SK-N-DZ (cell line): ENCODE data around the gene NRXN2.
"Not testable (repeated sequence)": the region's sequence is repeated elsewhere in the genome, so short reads cannot be mapped to it uniquely, and the experiment has no call there.

Experiments used
- DNase-seq: peaks from one replicate; pipeline ENCODE4 v3.0.0-alpha.2; 2015; ENCODE audit warnings: low spot score

The NRXN2 gene

DNA sequence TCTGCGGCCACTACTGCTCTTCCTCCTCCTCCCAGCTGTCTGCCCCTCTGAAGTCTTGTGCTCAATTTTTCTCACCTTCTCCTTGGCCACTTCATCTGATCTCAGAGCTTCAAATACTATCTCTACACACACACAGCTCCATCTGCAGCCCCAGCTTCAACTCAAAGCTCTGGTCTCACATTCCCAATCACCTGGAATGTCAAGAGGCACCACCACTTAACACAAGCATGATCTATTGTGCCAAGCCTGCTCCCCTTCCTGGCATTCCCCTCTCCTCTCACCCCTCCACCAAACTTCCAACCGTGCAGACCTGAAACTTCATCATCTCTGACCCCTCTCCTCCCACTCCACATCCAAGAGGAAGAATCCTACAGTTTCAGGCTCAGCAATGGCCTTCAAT lies 17.5 kb downstream of the NRXN2 start:
- no peak for DNase-seq

DNA sequence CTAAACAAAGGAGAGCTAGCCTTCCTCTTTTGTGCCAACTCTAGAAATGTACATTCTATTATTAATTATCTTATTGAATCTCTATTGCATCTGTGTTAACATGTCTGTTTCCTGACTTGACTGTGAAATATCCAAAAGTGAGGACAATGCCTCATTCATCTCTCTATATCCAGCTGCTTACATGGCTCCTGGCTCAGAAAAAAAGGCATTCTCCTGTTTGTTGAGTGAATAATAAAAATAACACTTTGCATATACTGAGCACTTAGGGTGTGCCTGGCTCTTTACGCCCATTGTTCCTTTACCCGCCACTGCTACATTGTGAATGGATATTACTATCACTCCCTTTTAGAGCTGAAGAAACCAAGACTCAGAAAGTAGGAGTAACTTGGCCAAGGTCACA lies 19.9 kb downstream of the NRXN2 start:
- DNase-seq: no peak

DNA sequence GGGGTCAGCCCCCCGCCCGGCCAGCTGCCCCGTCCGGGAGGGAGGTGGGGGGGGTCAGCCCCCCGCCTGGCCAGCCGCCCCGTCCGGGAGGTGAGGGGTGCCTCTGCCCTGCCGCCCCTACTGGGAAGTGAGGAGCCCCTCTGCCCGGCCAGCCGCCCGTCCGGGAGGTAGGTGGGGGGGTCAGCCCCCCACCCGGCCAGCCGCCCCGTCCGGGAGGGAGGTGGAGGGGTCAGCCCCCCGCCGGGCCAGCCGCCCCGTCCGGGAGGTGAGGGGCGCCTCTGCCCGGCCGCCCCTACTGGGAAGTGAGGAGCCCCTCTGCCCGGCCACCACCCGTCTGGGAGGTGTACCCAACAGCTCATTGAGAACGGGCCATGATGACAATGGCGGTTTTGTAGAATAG lies 21.0 kb downstream of the NRXN2 start:
- DNase-seq: not testable (repeated sequence)

DNA sequence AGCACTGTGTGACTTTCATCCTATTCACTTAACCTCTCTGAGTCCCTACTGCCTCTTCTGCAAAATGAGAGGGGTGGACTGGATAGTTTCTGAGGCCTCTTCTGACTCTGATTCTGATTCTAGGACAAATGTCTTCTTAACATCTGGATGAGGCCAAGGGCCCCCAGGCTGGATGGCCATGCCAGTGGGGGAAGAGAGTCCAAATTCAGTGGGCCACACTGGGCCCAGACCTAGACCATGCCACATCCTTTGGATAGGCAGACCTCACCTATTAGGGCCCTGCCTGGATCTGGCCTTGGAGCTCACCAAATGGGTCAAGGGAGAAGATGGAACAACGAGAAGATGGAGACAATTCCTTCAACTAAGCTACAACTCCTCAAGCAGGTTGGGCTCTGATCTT lies 24.6 kb downstream of the NRXN2 start:
- DNase-seq: no peak

DNA sequence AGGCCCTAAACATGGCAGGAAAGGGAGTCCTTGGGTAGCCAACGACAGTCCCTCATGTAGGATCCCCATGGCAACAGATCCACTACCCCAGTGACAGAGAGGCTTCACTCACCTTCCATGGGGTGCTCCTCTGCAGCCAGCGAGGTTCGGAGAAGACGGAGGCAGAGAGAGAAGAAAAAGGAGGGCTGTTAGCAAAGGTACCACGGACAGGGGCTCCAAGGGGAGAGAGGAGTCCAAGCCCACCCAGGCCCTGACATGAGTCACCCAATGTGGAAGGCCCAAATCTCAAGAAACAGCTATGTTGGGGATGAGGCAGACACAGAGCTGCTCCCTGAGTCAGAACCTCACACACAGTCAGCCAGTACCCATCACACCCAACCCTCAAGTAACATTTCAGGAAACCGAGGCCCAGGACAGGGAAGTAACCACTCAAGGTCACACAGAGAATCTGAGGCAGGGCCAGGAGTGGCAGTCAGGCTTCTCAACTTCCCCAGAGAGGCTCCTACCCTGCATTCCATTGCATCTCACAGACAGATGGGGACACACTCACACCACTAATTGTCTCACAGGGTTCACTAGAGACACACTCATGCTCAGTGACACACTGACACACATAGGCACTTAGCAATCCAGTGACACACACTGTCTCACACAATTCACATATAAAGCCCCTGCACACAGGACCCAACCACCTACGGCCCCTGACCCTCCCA lies 25.2 kb downstream of the NRXN2 start:
- no peak for DNase-seq

DNA sequence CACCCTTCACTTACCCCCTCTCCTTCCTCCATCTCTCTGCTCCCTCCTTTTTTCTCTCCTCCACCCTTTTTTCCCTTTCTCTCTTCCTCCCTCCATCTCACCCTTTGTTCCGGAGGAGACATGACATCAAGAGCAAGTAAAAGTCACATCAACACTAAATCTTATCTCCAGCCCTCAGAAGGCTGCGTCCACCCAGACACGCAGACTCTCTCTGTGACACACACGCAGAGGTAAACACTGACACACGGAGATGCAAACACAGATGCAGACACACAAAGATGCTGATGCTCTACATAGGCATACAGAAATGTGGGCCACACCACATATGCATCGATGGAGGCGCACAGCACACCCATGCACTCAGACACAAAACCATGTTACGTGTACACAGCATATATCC lies 27.0 kb downstream of the NRXN2 start:
- DNase-seq: no peak

DNA sequence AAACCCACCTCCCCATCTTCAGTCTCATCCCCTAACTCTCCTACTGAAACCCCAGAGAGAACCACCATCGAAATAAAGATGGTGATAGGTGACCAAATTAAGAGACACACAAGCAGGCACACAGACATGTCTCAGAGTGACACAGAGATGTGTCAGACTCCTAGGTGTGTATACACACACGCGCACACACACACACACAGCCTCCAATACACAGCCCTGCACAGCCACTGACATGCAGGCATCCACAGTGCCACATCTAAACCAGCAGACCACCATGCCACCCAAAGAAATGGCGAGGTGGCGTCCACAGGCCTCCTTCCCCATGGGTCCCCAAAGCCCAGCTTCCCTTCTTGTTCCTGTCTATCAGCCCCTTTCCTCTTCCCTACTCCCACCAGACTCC lies 27.4 kb downstream of the NRXN2 start:
- DNase-seq: no peak

DNA sequence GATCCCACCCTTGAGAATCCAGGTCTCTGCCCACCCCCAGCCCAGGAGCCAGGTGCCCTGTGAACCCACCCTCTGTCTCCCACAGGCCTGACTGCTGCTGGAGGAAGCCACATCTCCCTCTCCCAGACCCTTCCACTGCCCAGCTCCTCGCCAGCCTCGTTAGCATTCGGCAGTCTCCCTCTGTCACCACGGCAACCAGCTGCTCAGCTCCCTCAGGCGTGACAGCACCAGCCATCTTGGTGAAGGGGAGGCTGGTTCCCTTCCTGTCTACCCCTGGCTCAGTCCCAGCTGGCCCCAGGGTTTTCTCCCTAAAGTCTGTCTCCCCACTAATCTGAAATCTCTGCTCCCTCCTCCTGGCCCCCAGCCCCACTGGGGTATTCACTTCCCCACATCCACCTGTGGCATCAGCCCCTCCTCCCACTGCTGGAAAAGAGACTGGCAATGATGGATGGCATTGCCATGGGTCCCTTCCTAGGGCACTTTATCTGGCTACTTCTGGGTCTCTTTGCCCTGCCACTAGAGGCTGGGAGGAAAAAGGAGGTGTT lies 28.1 kb downstream of the NRXN2 start:
- peak; percentile 82 for DNase-seq

DNA sequence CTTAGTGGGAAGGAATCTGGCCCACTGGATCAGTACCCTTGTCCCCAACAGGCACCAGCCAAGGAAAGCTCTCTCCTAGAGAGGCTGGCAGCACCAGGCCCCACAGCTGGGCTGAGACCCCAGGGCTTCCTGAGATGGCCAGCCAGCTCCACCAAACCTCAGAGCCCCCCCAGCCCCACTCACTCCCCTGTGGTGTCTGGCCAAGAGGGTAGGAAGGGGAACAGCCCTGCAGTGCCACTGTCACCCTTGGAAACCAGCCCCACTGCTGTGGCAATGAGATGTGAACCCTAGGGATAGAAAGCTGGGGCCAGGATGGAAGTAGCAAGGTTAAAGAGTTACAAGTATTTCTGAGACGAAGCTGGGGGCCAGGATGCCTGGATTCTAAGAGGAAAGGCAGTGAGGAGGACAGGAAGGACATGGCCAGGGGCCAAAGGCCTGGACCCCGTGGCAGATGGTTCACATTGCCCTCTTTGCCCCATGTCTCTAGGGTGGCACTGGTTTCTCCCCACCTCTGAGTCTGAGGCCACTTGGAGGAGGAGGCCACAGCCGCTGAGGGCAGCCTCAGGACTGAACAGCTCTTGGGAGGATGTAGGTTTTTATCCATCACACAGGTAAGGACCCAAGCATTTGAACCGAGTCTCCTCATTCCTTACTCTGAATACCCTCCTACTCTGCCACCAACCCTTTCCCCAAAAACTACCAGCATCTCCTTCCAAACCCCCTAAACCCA lies 28.8 kb downstream of the NRXN2 start:
- no peak for DNase-seq

DNA sequence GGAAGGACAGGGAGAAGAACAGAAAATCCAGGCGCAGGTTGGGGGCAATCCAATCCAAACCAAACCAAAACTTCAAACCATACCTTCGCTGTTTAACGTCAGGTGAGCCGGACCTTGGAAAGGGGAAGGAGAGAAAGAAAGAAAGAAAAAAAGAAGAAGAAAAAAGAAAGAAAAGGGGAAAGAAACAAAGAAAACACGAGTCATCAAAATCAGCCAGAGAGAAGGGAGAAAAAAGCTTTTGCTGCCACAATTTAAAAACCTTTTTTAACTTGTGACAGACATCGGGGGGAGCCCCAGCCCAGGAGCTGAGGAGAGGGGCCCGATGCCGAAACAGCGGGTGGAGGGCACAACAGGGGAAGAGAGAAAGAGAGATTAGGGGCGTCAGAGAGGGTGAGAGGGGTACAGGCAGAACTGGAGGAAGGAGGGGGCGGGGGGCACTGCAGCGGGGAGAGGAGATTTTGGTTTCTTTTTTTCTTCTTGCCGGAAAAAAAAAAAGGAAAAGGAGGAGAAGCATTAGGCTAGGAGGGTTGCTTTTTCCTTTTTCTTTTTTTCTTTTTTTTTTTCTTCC lies 30.1 kb downstream of the NRXN2 start:
- DNase-seq: no peak

DNA sequence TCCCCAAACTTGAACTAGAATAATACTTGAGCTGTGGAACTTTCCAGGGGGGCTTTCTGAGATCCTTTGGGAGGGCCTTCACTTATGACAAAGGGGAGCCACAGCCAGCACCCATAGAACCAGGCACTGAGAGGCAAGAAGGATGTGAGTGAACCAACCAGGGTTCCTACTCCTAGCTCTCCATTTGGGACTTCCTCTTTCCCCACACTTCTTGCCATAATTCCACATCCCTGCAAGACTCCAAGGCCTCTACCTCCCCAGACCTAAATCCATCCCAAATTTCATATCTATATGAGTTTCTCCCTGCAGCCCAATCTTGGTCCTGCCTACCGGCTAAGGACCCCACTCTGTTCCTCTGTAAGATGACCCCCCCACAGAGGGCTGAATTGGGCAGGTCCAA lies 31.5 kb downstream of the NRXN2 start:
- DNase-seq: no peak

DNA sequence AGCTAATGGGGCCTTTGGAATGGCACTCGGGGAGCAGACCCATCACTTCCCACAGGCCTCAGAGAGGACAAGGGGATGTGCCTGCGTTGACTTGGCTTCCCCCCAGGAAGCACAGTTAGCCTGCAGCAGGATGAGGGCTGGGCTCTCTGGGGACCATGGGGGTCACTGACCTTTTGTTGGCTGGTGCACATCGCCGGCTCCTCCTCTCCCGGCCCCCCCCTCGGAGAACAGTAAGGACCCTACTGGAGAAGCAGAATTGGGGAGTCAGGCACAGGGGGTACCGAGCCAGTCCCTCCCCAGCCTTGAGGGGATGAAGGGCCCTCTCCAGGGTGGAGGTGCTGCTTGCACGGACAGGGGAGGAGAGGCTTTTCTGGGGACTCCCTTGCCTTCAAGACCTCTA lies 32.8 kb downstream of the NRXN2 start:
- no peak for DNase-seq

DNA sequence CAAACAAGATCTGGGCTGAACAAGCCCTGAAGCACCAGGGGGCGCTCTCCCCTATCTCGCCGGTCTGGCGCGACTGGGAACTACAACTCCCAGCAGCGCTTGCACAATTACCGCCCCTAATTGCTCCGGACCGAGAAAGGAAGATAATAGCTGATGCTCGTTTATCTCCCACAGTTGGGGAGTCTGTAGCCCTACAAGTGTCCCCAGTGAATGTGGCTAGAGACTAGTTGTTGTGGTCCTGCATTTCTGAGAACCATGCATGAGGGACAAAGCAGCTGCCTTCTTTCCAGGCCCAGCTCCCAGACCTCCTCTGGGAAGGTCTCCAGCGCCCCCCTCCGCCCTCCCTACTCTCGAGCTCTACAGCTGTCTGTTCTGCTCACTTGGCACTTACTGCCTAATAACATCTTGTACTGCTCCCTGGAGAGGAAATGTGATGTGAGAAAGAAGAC lies 34.4 kb downstream of the NRXN2 start:
- peak; percentile 92 for DNase-seq

DNA sequence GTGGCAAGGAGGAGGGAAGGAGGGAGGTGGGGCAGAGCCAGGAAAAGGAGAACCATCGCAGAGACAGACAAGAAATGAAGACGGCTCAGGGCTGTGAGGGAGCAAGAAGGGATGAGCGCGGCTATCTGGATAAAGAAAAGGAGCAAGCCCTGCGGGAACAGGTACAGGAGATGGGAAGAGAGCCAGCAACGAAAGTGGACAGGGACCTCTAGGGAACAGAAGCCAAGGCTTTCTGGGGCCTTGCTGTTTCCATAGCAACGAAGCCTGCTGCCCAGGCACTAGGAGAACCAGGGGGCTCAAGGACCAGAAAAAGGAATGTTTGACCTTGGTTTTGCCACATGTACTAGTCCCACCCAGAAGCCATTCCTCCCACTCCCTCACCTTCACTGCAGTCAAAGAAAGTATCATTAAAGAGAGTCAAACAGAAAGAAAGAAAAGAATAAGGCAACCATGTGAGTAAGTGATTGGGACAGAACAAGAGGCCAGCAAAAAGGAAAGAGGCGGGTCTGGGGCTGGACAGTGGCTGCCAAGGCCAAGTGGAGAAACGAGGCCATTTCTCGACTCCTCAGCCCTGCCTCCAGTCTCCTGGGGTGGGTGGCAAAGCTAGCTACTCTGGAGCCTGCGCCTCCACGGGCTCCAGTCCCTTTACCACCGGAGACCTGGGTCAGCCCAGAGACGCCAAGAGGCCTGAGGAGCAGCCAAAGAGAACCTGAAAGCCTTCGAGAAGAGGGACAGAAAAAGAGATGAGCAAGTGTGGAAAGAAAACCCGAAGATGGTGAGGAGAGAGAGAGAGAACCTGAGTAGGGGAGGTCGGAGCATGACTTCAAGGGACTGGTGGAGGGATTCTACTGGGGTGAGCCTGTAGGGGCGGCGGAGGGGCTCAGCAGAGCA lies 35.1 kb downstream of the NRXN2 start:
- DNase-seq: no peak

DNA sequence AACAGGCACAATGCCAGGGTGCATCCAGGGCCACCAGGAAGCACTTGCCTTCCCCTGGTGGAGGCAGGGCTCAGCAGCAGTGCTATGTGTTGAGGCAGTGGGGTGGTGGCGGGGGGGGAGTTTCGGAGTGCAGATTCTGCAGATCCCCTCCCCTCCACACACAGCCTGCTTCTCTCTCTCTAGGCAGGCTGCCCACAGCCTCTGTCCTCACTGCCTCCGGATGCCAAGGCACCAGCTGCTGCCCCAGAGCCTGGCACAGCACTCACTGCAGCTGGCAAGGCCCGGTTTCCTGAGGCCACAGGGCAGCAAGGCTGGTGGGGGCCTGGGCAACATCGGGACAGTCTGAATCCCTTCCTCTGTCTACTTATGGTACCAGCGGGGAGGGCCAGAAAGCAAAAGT lies 35.8 kb downstream of the NRXN2 start:
- DNase-seq: no peak

DNA sequence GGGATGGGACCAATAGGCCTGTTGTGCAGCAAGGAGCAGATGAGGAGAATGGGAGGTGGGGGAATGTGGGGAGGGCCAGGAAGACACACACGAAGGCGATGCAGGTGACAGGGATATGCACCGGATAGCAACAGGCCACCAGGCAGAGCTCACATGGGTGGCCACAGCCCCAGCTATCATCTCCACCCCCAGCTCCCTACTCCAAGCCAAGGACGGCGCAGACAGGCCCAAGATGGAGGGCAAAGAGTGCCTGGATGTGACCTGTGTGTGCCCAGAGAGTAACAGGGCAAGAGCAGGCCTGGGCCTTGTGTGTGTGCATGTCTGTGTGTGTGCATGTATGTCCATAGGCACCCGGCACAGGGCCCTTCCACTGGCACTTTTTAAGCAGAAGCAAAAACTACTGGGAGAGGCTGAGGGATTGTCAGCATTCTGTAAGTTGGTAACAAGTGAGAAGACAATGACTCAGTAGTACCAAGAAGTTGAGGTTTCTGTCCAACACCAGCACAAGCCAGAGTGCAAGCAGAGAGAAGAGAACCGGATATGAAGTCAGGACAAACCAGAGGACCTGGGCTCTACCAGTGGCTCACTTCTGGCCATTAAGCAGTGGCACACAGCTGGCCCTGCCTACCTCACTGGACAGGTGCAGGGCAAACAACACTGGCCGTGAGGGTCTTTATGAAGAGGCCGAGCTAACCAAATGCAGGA lies 36.4 kb downstream of the NRXN2 start:
- no peak for DNase-seq

DNA sequence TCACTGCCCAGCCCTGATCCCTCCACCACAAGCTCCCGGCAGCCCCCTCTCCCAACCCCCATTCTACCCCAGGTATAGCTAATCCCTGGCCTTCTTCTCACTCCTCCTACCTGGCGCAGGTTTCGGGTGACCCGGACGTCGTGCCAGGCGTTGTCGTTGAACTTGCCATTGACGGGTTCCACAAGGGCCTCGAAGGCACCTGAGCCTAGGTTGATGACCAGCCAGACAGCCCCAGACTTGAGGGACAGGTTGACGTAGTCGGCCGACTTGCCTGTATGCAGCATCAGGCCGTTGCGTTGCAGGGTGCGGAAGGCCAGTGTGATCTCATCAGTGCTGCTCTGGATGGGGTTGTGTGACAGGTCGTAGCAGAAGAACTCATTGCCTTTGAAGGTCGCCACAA lies 37.5 kb downstream of the NRXN2 start:
- no peak for DNase-seq

DNA sequence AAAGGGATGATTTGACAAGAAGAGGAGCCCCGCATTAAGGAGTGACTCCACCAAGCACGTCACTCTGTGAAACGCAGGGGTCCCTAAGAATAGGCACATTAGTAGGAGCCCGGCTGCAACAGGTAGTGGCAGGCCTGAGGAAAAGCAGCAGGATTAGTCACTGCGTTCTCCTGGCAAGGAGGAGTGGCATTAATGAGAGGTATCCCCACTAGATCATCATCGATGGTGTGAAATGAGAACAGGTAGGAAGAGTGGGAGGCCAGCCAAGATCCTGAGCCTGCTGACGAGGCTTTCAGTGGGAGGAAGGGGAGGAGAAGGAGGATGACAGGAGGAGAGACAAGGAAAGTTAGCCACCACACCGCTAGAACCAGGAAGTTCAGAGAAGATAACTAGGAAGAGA lies 38.6 kb downstream of the NRXN2 start:
- no peak for DNase-seq

DNA sequence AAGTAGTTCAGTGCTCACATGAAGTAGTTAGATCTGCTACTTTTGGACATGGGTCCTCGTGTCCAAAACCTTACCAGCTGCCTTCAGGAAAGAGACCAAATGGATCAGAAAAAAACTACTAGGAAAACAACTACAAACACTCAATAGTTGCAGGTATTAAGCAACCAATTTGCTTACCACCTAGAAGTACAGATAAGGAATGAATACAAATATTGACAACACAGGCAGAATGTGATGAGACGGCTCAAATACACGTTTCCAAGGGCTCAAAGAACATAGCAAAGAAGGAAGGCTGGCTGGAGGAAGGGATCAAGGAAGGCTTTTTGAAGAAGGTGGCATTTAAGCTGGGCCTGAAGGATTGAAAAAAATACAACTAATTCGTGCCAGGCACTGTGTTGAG lies 41.8 kb downstream of the NRXN2 start:
- no peak for DNase-seq

DNA sequence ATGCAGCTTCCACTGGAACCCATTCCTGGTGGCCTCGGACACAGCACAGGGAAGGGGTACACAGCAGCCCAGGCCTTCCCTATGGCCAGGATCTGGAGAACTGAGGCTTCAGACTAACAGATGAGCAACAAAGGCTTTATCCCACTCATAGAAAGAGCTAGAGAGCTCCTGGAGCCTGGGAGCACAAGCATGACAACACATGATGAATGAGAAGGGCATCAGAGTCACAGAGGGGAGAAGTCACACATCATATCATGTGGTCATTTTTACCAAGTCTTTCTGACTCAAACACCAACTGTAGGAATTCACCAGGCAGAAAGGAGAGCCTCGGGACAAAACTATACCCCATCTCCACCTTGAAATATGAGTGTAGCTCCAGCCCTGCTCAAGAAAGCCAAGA lies 43.2 kb downstream of the NRXN2 start:
- DNase-seq: no peak

DNA sequence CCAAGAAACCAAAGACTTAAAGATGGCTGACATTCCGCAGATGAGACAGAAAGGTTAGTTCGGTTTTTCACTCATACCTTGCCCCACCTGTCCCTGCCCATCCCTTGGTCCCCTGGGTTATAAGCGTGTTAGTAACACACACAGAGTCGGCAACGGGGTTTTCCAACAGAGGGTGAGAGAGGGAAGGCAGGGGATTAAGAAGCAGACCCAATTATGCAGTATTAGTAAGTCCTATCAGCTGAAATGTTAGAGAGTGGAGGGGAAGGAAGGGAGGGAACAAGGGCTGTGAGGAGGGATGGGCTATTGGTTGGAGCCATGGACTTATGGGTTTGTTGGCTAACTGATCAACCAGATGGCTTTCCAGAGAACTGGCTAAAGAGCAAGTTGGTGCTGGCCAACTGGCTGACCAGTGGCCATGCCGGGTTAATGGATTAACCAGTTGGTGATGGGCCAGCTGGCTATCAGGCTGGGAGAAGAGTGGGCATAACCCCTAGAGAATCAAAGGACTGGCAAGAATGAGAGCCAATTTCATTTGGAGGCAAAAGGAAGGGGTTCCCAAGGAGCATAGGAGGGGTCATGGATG lies 45.5 kb downstream of the NRXN2 start:
- DNase-seq: no peak
